WTC11 (cell line): ENCODE results near the gene MEDAG. TPM values are rescaled to one million over a fixed set of nuclear protein-coding genes. Genes with fewer than 3 reads are reported as not detected.

Source experiments
- ATF1 ChIP-seq: sonication (generic); formaldehyde crosslinking; IDR thresholded peaks from 2 replicates; pipeline ENCODE4 v1.8.1; 2023; ENCODE audit warnings: mild to moderate bottlenecking, moderate library complexity, missing genetic modification reagents
- ELF4 ChIP-seq: sonication (generic); formaldehyde crosslinking; IDR thresholded peaks from 2 replicates; pipeline ENCODE4 v1.8.1; 2022; ENCODE audit warnings: low read depth, mild to moderate bottlenecking, moderate library complexity, missing genetic modification reagents
- FOXP1 ChIP-seq: sonication (generic); formaldehyde crosslinking; IDR thresholded peaks from 2 replicates; pipeline ENCODE4 v1.8.0; 2022; ENCODE audit warnings: missing genetic modification reagents, mild to moderate bottlenecking, moderate library complexity, borderline replicate concordance
- KAT7 ChIP-seq: sonication (generic); formaldehyde crosslinking; IDR thresholded peaks from 2 replicates; pipeline ENCODE4 v1.8.1; 2023; ENCODE audit warnings: missing genetic modification reagents, mild to moderate bottlenecking, borderline replicate concordance
- MXD4 ChIP-seq: fragments of 250-450 bp; sonication (Bioruptor Pico); IDR thresholded peaks from 2 replicates; pipeline ENCODE4 v1.8.0; 2021; ENCODE audit warnings: mild to moderate bottlenecking, moderate library complexity, borderline replicate concordance
- NFYB ChIP-seq: sonication (generic); formaldehyde crosslinking; conservative IDR thresholded peaks from 2 replicates; pipeline ENCODE4 v1.8.0; 2022; ENCODE audit warnings: low read depth, missing genetic modification reagents
- NR3C1 ChIP-seq: sonication (generic); formaldehyde crosslinking; conservative IDR thresholded peaks from 2 replicates; pipeline ENCODE4 v1.8.1; 2023; ENCODE audit warnings: low read depth, mild to moderate bottlenecking, missing genetic modification reagents
- OVOL2 ChIP-seq: fragments of 250-450 bp; sonication (Bioruptor Pico); IDR thresholded peaks from 2 replicates; pipeline ENCODE4 v1.9.0; 2021; ENCODE audit warnings: mild to moderate bottlenecking, borderline replicate concordance
- PRRX2 ChIP-seq: fragments of 250-450 bp; sonication (Bioruptor Pico); IDR thresholded peaks from 2 replicates; pipeline ENCODE4 v1.8.0; 2021; ENCODE audit warnings: mild to moderate bottlenecking
- RORB ChIP-seq: fragments of 250-450 bp; sonication (Bioruptor Pico); IDR thresholded peaks from 2 replicates; pipeline ENCODE4 v1.9.0; 2021; ENCODE audit warnings: mild to moderate bottlenecking
- SMAD4 ChIP-seq: sonication (generic); formaldehyde crosslinking; IDR thresholded peaks from 2 replicates; pipeline ENCODE4 v1.8.0; 2022; ENCODE audit warnings: mild to moderate bottlenecking, missing genetic modification reagents
- TCF7 ChIP-seq: sonication (generic); formaldehyde crosslinking; IDR thresholded peaks from 2 replicates; pipeline ENCODE4 v1.8.0; 2022; ENCODE audit warnings: mild to moderate bottlenecking, low read depth, missing genetic modification reagents, moderate library complexity
- TEAD4 ChIP-seq: sonication (generic); formaldehyde crosslinking; IDR thresholded peaks from 2 replicates; pipeline ENCODE4 v1.8.0; 2022; ENCODE audit warnings: mild to moderate bottlenecking, missing genetic modification reagents
- TP53 ChIP-seq: sonication (generic); formaldehyde crosslinking; IDR thresholded peaks from 2 replicates; pipeline ENCODE4 v1.8.1; 2023; ENCODE audit warnings: mild to moderate bottlenecking, missing genetic modification reagents
- ZNF138 ChIP-seq: sonication (generic); formaldehyde crosslinking; conservative IDR thresholded peaks from 2 replicates; pipeline ENCODE4 v1.8.1; 2022; ENCODE audit warnings: mild to moderate bottlenecking, moderate library complexity, missing genetic modification reagents
- ZNF317 ChIP-seq: sonication (generic); formaldehyde crosslinking; IDR thresholded peaks from 2 replicates; pipeline ENCODE4 v1.8.1; 2023; ENCODE audit warnings: low read depth, mild to moderate bottlenecking, moderate library complexity, missing genetic modification reagents, borderline replicate concordance
- total RNA-seq: library from RNA; stranded (reverse); gene quantifications from 3 replicates; pipeline ENCODE4 v1.2.3, GENCODE V29; 2021
- TF ChIP-seq, protein P1 (sequence below): sonication (generic); formaldehyde crosslinking; IDR thresholded peaks from 2 replicates; pipeline ENCODE4 v1.8.1; 2022; ENCODE audit warnings: missing genetic modification reagents, borderline replicate concordance
- TF ChIP-seq, protein P2 (sequence below): fragments of 250-450 bp; sonication (Bioruptor Pico); conservative IDR thresholded peaks from 2 replicates; pipeline ENCODE4 v1.9.0; 2021; ENCODE audit warnings: mild to moderate bottlenecking
- TF ChIP-seq, protein P3 (sequence below): sonication (generic); formaldehyde crosslinking; IDR thresholded peaks from 2 replicates; pipeline ENCODE4 v1.8.1; 2023; ENCODE audit warnings: mild to moderate bottlenecking, missing genetic modification reagents
- TF ChIP-seq, protein P4 (sequence below): sonication (generic); formaldehyde crosslinking; IDR thresholded peaks from 2 replicates; pipeline ENCODE4 v1.8.1; 2023; ENCODE audit warnings: mild to moderate bottlenecking, moderate library complexity, missing genetic modification reagents
- TF ChIP-seq, protein P5 (sequence below): sonication (generic); formaldehyde crosslinking; IDR thresholded peaks from 2 replicates; pipeline ENCODE4 v1.8.1; 2023; ENCODE audit warnings: mild to moderate bottlenecking, missing genetic modification reagents, borderline replicate concordance
- TF ChIP-seq, protein P6 (sequence below): sonication (generic); formaldehyde crosslinking; IDR thresholded peaks from 2 replicates; pipeline ENCODE4 v1.8.1; 2022; ENCODE audit warnings: low read depth, mild to moderate bottlenecking, moderate library complexity, missing genetic modification reagents, borderline replicate concordance
- TF ChIP-seq, protein P7 (sequence below): fragments of 250-450 bp; sonication (Bioruptor Pico); IDR thresholded peaks from 2 replicates; pipeline ENCODE4 v2.1.2; 2022; ENCODE audit warnings: mild to moderate bottlenecking, moderate library complexity

Gene MEDAG
- total RNA-seq, 1 experiment from 2014 or later, result 2.1 TPM

DNA sequence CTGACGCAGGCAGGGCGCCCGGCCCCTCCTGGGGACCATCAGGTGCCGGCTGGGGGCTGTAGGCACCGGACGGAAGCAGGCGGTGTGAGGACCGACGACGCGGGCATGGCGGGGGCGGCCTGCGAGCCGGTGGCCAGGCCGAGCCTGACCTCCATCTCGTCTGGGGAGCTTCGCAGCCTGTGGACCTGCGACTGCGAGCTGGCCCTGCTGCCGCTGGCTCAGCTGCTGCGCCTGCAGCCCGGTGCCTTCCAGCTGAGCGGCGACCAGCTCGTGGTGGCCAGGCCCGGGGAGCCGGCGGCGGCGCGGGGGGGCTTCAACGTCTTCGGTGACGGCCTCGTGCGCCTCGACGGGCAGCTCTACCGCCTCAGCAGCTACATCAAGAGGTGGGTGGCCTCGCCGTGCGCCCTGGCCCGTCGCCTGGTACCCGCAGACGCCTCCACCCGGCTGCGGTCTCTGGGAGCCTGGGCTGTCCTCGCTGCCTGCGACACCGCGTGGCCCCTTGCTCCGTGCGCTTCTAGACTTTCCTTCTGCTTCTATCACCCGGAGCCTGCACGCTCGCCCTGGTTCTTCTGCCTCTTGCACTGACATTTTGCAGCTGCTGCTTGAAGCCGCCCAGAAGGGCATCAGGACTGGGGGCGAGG, 460 bp downstream of the MEDAG start (continued):
- TF ChIP-seq TP53 (no peak; the same call in 1 of the 2 replicates), NFYB (no peak), ATF1 (CRISPR knock-in tag) (no peak), NR3C1 (CRISPR knock-in tag) (no peak), OVOL2 (CRISPR knock-in tag) (no peak), TEAD4 (CRISPR knock-in tag) (no peak), ELF4 (no peak), TCF7 (0 out of 2 replicates have a peak, but pooled peaks have one; percentile 46), SMAD4 (CRISPR knock-in tag) (no peak), ZNF317 (no peak), ZNF138 (CRISPR knock-in tag) (peak; percentile 52), RORB (no peak), KAT7 (CRISPR knock-in tag) (no peak), FOXP1 (CRISPR knock-in tag) (peak; percentile 67; the same call in 1 of the 2 replicates), PRRX2 (no peak), MXD4 (CRISPR knock-in tag) (no peak)
- TF ChIP-seq, protein P1, sequence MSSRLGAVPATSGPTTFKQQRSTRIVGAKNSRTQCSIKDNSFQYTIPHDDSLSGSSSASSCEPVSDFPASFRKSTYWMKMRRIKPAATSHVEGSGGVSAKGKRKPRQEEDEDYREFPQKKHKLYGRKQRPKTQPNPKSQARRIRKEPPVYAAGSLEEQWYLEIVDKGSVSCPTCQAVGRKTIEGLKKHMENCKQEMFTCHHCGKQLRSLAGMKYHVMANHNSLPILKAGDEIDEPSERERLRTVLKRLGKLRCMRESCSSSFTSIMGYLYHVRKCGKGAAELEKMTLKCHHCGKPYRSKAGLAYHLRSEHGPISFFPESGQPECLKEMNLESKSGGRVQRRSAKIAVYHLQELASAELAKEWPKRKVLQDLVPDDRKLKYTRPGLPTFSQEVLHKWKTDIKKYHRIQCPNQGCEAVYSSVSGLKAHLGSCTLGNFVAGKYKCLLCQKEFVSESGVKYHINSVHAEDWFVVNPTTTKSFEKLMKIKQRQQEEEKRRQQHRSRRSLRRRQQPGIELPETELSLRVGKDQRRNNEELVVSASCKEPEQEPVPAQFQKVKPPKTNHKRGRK (CRISPR knock-in tag), result no peak
- TF ChIP-seq, protein P2, sequence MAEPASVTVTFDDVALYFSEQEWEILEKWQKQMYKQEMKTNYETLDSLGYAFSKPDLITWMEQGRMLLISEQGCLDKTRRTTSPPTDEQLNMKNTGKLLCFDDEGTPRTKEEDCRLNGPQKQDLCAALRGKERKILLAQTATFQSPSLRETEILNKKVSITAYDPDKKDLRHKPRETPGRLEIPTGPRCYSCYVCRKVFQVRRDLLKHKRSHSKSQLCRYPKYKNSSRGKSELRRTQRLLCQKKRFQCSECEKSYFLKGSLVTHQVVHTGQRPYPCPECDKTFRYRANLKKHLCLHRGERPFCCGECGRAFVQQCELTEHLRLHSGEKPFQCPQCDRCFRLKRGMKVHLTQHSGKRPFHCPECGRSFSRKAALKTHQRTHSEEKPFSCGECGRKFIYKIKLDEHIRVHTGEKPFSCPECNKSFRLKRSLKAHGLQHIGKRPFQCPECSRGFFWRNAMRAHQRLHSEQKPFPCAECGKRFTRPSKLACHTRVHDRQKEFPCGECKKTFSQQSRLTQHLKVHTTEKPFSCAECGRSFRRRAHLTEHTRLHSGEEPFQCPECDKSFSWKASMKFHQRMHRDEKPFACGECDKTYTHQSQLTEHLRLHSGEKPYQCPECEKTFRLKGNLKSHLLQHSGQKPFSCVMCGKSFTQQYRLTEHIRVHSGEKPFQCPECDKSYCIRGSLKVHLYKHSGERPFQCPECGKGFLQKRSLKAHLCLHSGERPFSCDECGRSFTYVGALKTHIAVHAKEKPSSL (CRISPR knock-in tag), result no peak
- TF ChIP-seq, protein P3, sequence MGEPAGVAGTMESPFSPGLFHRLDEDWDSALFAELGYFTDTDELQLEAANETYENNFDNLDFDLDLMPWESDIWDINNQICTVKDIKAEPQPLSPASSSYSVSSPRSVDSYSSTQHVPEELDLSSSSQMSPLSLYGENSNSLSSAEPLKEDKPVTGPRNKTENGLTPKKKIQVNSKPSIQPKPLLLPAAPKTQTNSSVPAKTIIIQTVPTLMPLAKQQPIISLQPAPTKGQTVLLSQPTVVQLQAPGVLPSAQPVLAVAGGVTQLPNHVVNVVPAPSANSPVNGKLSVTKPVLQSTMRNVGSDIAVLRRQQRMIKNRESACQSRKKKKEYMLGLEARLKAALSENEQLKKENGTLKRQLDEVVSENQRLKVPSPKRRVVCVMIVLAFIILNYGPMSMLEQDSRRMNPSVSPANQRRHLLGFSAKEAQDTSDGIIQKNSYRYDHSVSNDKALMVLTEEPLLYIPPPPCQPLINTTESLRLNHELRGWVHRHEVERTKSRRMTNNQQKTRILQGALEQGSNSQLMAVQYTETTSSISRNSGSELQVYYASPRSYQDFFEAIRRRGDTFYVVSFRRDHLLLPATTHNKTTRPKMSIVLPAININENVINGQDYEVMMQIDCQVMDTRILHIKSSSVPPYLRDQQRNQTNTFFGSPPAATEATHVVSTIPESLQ, result no peak
- TF ChIP-seq, protein P4, sequence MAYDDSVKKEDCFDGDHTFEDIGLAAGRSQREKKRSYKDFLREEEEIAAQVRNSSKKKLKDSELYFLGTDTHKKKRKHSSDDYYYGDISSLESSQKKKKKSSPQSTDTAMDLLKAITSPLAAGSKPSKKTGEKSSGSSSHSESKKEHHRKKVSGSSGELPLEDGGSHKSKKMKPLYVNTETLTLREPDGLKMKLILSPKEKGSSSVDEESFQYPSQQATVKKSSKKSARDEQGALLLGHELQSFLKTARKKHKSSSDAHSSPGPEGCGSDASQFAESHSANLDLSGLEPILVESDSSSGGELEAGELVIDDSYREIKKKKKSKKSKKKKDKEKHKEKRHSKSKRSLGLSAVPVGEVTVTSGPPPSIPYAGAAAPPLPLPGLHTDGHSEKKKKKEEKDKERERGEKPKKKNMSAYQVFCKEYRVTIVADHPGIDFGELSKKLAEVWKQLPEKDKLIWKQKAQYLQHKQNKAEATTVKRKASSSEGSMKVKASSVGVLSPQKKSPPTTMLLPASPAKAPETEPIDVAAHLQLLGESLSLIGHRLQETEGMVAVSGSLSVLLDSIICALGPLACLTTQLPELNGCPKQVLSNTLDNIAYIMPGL (CRISPR knock-in tag), result 0 out of 2 replicates have a peak, but pooled peaks have one; percentile 34
- TF ChIP-seq, protein P5, sequence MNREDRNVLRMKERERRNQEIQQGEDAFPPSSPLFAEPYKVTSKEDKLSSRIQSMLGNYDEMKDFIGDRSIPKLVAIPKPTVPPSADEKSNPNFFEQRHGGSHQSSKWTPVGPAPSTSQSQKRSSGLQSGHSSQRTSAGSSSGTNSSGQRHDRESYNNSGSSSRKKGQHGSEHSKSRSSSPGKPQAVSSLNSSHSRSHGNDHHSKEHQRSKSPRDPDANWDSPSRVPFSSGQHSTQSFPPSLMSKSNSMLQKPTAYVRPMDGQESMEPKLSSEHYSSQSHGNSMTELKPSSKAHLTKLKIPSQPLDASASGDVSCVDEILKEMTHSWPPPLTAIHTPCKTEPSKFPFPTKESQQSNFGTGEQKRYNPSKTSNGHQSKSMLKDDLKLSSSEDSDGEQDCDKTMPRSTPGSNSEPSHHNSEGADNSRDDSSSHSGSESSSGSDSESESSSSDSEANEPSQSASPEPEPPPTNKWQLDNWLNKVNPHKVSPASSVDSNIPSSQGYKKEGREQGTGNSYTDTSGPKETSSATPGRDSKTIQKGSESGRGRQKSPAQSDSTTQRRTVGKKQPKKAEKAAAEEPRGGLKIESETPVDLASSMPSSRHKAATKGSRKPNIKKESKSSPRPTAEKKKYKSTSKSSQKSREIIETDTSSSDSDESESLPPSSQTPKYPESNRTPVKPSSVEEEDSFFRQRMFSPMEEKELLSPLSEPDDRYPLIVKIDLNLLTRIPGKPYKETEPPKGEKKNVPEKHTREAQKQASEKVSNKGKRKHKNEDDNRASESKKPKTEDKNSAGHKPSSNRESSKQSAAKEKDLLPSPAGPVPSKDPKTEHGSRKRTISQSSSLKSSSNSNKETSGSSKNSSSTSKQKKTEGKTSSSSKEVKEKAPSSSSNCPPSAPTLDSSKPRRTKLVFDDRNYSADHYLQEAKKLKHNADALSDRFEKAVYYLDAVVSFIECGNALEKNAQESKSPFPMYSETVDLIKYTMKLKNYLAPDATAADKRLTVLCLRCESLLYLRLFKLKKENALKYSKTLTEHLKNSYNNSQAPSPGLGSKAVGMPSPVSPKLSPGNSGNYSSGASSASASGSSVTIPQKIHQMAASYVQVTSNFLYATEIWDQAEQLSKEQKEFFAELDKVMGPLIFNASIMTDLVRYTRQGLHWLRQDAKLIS (CRISPR knock-in tag), result no peak
- TF ChIP-seq, protein P6, sequence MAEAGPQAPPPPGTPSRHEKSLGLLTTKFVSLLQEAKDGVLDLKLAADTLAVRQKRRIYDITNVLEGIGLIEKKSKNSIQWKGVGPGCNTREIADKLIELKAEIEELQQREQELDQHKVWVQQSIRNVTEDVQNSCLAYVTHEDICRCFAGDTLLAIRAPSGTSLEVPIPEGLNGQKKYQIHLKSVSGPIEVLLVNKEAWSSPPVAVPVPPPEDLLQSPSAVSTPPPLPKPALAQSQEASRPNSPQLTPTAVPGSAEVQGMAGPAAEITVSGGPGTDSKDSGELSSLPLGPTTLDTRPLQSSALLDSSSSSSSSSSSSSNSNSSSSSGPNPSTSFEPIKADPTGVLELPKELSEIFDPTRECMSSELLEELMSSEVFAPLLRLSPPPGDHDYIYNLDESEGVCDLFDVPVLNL, result no peak
- TF ChIP-seq, protein P7, sequence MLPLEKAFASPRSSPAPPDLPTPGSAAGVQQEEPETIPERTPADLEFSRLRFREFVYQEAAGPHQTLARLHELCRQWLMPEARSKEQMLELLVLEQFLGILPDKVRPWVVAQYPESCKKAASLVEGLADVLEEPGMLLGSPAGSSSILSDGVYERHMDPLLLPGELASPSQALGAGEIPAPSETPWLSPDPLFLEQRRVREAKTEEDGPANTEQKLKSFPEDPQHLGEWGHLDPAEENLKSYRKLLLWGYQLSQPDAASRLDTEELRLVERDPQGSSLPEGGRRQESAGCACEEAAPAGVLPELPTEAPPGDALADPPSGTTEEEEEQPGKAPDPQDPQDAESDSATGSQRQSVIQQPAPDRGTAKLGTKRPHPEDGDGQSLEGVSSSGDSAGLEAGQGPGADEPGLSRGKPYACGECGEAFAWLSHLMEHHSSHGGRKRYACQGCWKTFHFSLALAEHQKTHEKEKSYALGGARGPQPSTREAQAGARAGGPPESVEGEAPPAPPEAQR (CRISPR knock-in tag), result no peak
